Right hindlimb (tissue), 1 donor: ENCODE results near the gene RBM47.

ENCODE experiments used
- DNase-seq: peaks from one replicate; pipeline ENCODE4 v3.0.0-alpha.2; 2018

Gene RBM47

DNA sequence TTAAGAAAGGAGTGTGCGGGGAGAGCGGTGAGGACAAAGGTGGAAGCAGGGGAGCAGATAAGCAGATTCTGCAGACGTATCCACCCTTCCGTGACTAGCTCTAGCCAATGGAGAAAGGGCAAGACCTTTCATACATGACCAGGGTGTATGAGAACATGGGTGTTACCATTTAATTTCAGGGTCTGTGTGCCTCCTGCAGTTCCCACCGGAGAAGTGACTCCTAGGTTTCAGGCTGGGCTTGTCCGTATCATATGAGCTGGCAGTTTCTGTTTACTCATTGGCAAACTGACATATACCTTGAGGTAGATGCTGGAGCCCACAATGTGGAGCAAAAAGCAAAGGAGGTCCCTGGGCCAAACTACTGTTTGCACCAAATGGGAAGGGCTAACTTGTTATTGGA, 6.8 kb downstream of the RBM47 start:
- DNase-seq, result no peak

DNA sequence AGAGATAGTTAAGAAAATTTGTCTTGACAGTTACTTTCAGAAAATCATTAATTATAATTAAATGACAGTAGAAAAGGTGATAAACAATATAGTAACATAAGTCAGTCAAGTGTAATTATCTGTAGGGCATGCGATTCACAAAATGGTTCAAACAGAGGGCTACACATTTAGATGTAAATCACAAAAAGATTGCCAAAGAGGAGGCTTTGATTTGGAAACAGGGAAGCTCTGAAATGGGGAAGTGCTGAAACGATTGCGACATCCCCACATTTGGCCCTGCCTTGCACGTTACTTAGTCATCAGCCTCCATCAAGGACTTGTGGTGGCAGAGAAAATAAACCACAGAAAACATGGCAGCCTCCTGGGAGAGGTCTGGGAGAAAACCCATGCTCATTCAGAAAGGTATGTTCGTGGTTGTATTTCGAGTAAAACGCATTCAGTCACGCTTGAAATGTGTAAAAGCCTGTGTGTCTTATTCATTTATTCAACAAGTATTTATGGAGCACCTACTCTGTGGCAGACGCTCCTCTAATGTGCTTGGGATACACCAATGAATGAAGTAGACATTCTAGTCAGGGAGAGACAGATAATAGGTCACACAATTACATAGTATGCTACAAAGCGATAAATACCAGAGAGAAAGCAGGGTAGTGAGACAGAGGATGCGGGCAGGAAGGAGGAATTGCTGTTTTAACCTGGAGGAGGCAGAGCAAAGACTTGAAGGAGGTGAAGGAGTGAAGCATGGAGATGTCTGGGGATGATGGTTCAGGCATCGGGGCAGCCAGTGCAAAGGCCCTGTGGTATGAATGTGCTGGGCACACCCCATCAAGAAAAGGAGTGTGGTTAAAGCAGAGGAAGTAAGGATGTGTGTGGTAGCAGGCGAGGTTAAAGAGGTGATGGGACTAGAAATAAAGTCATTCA, 7.8 kb downstream of the RBM47 start:
- DNase-seq, result peak; percentile 39

DNA sequence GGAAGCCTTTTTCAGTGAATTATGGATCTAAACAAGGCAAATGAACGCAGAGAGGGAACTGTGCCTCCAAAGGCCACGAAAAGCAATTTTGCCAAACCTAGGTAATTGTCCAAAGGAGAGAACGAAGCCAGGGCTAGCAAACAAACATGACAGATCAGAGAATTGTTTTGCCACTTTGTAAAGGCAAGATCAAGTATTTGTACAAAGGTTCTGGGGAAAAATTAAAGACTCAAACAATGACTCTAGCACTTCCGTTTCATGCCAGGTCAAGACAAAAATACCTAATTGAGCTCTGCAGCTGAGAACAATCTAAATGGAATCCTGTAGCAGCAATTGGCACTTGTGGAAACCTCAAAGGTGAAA, 8.5 kb downstream of the RBM47 start:
- DNase-seq, result no peak

DNA sequence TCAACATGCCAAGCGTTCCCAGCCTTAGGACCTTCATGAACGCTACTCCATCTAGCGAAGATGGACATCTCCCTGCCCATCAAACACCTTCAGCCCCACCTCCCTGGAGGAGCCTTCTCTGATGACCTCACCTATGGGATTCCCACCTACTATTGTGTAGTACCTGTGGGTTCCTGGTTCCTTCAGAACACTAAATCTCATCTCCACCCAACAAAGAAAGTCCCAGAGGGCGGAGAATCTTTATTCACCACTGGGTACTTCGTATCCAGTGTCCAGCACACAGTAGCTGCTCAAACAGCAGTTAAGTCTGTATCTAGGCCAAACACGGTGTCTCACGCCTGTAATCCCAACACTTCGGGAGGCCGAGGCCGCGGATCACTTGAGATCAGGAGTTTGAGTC, 10.1 kb downstream of the RBM47 start:
- no peak for DNase-seq

DNA sequence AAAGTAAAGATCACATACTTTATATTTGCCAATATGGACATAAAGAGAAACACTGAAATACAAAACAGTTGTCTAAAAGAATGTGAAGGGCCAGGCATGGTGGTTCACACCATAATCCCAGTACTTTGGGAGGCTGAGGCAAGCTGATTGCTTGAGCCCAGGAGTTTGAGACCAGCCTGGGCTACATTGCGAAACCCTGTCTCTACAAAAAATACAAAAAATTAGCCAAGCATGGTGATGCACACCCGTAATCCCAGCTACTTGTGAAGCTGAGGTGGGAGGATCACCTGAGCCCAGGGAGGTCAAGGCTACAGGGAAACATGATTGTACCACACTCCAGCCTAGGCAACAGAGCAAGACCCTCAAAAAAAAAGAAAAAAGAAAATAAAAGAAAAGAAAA, 11.8 kb downstream of the RBM47 start:
- DNase-seq, result no peak

DNA sequence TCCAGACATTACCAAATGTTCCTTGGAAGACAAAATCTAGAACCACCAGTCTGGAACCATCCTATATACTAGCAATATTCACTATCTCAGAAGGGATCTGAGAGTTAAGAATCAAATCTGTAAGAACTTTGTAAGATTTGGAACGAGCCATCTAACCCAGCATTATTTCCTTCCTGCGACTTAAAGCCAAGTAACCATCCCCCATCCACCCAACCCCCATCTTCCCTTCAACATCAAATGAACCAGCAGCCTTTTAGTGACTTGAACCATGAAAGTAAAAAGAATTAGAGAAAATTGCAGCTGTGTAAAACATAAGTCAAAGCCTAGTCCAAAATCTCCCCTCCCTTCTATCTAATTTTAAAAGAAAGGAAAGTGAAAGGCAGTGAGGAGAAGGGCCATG, 15.6 kb downstream of the RBM47 start:
- no peak for DNase-seq

DNA sequence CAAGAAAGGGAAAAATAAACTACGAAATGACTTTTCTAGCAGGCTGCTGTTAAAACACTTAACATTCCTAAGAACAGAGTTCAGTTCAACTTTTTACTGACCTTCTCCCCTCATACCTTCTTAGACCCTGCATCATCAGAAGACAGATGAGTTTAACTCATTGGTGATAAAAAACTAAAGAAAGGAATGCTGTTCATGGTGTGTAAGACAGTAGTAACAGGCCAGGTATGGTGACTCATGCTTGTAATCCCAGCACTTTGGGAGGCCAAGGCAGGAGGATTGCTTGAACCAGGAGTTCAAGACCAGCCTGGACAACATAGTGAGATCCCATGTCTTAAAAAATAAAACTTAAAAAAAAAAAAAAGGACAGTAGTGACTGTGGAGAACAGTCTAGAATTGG, 16.2 kb downstream of the RBM47 start:
- DNase-seq, result no peak

DNA sequence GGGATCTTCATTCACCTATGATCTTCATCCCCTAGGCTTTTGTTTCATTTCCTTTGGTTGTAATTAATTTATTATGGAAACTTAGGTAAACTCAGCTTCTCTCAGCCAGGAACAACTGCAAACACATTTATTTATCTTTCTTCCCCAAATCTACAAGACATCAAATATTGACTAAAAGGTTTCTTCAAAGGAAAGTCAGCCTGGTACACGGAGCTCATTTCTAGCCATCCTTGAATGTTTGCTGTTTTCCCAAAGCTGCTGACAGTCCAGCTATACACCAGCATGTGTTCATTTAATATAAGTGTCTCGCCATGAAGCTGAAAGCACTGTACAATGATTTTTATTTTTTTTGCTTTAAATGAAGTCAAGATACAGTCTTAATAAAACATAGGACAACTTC, 16.8 kb downstream of the RBM47 start:
- DNase-seq, result no peak

DNA sequence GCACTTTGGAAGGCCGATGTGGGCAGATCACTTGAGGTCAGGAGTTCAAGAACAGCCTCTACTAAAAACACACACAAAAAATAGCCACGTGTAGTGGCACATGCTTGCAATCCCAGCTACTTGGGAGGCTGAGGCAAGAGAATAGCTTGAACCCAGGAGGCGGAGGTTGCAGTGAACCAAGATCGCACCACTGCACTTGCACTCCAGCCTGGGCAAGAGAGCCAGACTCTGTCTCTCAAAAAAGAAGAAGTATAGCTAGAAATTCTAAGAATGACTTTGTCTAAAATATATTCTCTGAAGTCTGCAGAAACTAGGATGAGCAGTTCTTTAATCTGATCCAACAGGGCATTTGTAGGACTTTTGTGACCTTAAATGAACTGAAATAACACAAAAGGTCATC, 17.4 kb downstream of the RBM47 start:
- no peak for DNase-seq

DNA sequence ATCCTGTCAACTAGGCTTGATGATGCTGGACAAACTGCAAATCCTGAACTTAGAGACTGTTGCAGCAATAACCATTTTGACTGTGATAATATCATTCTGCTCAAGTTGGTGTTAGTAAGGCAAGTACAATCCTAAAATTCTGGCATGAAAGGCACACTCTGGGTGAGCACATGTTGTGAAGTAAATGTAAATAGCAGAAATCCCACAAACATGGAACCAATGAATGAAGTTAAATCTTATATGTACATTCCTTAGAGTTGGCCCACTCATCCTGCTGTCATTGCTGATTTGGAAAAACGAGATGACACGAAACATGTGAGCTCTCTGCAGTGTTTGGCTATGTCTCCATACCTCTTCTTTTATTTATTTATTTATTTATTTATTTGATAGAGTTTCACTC, 21.0 kb downstream of the RBM47 start:
- no peak for DNase-seq

DNA sequence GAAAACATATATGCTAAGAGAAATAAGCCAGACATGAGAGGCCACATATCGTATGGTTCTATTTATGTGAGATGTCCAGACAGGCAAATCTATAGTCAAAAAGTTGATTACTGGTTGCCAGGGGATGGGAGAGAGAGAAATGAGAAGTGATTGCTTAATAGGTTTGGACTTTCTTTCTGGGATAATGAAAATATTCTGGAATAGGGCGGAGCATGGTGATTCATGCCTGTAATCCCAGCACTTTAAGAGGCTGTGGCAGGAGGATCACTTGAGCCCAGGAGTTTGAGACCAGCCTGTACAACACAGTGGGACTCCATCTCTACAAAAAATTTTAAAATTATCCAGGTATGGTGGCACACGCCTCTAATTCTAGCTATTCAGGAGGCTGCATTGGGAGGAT, 22.4 kb downstream of the RBM47 start:
- no peak for DNase-seq

DNA sequence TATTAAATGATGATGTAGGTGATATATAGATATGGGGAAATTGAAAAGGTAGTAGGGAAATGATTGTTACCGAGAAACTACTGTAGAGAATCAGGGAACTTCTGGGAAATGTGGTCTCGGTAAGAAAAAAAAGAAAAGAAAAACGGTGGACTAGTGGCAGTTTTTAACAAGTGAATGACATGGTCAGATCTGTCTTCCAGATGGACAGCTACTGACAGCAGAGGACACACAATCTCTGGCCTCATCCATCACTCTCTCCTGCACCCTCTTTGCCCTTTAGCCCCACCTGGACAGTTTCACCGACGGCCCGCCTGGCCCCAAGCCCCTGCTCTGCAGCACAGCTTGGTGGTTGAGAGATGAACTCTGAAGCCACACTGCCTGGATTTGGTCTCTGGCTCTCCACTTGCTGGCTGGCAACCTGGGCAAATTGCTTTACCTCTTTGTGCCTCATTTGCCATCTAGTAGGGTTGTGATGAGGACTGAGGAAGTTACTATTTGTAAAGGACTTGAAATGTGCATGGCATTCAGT, 23.4 kb downstream of the RBM47 start:
- DNase-seq, result no peak

DNA sequence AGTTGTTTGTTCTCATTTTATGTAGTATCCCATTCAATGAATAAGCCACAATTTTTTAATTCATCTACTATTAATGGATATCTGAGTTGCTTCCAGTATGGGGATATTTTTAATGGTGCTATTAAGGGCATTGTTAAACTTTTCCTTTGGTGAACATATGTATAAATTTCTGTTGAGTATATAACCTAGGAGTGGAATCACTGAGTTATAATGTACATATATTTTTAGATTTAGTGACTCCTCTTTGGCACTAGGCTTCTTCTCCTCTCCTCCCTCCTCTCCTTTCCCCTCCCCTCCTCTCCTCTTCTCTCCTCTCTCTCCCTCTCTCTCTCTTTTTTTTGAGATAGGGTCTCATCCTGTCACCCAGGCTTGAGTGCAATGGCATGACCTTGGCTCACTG, 26.4 kb downstream of the RBM47 start:
- no peak for DNase-seq

DNA sequence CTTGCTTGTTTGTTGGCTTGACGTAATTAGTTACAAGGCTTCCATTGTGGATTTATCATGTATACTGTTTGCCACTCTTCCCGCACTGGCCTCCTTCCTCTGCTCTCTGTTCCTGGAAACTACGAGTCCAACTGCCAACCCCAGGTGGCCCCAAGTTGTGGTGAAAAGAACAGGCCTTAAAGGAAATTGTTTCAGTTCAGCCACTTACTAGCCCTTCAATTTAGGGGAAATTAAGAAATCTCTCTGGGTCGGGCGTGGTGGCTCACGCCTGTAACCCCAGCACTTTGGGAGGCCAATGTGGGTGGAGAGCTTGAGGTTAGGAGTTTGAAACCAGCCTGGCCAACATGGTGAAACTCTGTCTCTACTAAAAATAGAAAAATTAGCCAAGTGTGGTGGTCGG, 28.0 kb downstream of the RBM47 start:
- no peak for DNase-seq

DNA sequence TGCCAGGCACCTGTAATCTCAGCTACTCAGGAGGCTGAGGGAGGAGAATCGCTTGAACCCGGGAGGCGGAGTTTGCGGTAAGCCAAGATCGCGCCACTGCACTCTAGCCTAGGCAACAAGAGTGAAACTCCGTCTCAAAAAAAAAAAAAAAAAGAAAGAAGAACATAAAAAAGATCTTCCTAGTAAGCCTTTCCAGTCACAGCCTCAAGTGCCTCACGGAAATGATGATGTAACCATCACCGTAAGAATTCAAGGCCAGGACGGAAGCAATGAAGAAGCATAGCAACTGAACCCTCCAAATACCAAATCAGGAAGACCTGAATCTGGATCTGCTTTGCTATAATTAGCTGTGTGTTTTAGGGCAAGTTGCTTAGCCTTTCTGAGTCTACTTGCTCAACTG, 28.8 kb downstream of the RBM47 start:
- DNase-seq, result no peak

DNA sequence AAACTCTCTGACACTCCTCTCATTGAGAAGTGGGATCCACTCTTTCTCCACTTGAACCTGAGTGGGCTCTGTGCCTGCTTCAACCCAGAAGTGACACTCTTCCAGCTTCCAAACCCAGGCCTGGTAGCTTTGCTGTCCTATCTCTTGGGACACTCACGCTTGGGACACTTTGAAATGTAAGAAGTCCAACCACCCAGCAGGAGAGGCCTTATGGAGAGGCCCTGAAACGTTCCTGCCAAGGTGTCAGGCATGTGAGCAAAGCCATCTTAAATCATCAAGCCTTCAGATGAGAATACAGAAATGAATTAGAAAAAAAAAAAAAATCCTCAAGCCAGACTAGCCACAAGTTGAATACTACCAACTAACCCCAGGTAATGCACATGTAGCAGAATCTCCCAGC, 30.2 kb downstream of the RBM47 start:
- DNase-seq, result no peak

DNA sequence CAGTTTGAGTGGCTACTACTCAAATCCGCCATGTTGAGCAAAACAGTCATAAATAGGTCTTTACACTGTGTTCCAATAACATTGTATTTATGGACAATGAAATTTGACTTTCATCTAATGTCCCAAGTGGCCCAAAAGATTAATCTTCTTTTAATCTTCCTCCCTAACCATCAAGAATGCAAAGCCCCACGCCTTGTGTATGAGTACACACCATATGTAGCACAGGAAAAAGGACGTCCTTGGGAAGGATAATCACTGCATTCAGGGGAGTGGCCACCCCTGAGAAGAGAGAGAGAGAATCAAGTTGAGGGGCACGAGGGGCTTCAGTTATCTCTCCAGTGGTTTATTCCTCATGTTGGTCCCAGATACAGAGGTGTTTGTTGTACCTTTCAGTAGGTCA, 33.1 kb downstream of the RBM47 start:
- no peak for DNase-seq

DNA sequence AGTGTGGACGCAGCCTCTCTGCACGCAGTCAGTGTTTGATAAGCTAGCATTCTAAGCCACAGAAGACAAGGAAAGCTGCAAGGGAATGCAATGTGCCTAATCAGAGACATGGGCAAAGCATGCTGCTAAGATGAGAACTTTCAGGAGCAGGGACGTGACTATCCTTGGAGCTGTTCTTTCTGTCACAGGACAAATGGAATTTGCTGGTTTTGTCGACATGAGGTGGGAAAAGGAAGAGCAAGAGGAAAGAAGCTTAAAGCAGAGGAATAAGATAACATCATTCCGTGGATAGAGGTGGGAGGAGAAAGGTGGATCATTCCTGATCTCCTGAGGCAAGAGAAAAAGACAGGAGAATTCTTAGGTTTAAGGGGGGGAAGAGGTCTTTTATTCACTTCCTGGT, 33.7 kb downstream of the RBM47 start:
- no peak for DNase-seq

DNA sequence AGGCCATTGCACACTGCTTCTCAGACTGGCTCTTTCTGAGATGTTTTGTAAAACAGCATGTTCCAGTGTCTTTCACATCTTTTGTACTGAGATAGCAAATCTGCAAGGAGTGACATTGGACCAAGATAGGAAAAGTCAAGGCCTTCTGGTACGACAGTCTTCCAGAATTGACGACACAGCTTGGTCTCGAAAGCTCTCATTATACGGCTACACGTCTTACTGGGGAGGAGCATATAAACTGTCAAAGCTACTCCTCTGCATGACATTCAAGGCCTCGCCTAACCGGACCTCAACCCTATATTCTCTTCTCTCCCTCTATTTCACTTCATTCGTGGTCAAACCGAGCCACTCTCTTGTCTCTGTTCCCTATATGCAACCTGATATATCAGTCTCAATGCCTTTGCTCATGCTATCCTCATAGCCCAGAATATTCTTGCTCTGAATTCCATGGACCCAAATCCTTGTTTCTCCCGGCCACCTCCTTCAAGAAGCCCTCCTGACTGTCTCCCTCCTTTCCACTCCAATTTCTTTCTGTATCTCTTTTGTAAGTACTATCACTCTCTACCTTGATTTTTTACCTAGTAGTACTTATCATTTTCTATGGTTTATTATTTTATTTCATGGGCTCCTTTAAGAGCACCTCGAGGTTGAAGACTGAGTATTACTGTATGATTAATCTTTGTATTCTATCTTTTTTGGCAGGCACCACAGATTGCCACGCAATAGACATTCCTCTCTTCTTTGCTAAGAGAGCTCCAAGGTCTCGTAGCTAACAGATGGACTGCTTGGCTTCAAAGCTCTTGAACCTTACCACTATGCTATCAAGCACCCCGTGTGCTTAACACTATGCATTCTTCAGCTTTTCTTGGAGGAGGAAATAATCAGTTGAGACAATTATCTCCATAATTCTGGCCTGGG, 35.1 kb downstream of the RBM47 start:
- DNase-seq, result no peak

DNA sequence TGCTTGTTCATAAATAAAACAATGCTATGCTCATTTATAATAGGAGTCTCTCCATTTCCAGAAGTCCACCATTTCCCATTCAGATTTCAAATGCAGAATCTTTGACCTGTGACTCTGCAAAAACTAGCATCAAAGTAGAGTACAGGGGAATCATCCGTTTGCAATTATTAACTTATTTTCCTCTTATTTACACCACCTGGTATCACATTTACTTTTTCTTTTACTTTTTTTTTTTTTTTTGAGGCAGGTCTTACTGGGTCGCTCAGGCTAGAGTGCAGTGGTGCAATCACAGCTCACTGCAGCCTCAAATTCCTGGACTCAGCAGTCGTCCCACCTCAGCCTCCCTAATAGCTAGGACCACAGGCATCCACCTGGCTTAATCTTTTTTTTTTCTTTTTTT, 37.6 kb downstream of the RBM47 start:
- no peak for DNase-seq

DNA sequence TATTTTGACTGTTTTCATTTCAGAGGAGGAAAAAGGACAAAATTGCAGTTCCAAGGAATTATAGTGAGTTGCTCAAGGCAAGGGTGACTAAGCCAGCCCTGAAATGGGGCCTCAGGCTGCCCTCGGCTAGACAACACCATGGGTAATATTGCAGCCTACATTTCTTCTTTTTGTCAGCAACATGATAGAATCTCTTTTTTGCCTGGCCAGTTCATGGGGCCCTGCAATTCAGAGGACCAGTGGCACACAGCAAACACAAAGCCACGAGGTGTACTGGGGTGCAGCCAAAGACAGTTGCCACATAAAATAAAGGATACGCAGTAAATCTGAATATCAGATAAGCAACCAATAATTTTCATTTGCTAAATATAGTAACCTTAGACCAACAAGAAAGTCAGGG, 41.8 kb downstream of the RBM47 start:
- no peak for DNase-seq

DNA sequence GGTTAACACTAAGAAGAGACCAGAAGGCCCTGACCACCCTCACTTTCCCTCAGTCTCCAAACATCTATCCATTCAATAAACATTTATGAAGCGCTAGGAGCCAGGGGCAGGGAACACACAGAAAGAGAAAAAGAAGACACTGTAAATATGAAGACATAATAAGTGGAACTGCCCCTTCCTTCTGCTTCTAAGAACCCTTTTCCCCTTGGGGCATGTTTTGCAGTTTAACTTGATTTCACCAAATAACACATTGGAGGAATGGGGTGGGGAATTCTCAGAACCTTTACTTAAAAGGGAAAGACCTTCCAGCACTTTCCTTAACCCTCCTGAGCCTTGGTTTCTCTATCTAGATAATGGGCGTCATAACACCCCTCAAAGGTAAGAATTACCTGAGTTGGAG, 42.3 kb downstream of the RBM47 start:
- no peak for DNase-seq

DNA sequence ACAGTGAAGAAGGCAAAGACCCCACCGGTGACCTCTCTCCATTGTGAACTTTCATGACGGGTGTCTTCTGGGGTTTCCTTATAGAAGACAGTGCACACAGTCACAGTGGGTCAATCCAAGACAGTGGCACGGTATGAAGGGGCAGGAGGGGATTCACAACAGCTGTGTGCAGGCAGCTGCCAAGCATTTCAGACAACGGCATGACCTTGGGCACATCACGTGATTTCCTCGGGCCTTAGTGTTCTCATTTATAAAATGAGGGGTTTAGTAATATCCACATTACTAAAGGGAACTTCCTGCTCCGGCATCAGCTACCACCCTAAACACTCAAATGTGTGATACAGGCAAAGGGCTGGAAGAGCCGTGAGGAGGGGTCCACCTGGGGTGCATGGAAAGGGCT, 42.9 kb downstream of the RBM47 start:
- no peak for DNase-seq

DNA sequence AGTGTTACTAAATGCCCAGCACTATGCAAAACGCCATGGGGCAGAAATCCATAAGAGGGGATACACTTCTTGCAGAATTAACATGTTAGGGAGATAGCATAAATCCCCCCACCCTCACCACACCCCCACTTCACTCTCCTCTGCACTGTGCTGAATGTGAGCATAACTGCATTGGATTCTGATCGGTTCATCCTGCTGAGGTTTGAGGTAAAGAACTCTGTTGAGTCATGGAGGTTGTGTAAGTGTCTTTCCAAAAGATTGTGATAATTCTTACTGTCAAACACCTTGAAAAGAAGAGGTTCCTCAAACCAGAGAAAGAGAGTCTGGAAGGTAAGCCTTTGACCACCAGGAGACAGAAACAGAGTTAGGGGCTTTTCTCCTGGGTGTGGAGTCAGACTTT, 43.6 kb downstream of the RBM47 start:
- no peak for DNase-seq
